ENCODE data around the gene RESP18.
"Not testable (repeated sequence)": the region's sequence is repeated elsewhere in the genome, so short reads cannot be mapped to it uniquely, and the experiment has no call there.

Gene RESP18

GRCh38 chr2:219312683-219313263 is 19.8 kb downstream of the RESP18 start:
- H2AFZ ChIP-seq (ENCODE audit: low read depth, low read length); H2BK120ac ChIP-seq (ENCODE audit: low read depth, low read length); H3K4me2 ChIP-seq (ENCODE audit: low read length, poor library complexity, severe bottlenecking); H3K79me1 ChIP-seq (replicated peaks; ENCODE audit: low read length, poor library complexity, severe bottlenecking); DNase-seq; H2AK5ac ChIP-seq (ENCODE audit: low read length, severe bottlenecking); H3K9ac ChIP-seq (ENCODE audit: low read length); H4K91ac ChIP-seq (ENCODE audit: low read length); H3K4ac ChIP-seq (ENCODE audit: low read depth in 1 of 2, low read length in 2 of 2); H3K9me3 ChIP-seq (ENCODE audit: control insufficient read depth, low read length); H3K4me3 ChIP-seq (ENCODE audit: insufficient read depth in 1 of 2, low read depth in 1 of 2, low read length in 2 of 2); H2BK12ac ChIP-seq (ENCODE audit: low read length in 2 of 2); H2BK15ac ChIP-seq (ENCODE audit: low read depth, poor library complexity, severe bottlenecking); H3K23ac ChIP-seq (ENCODE audit: low read length in 2 of 2); H3K14ac ChIP-seq (ENCODE audit: low read length in 2 of 2); H4K8ac ChIP-seq (ENCODE audit: low read length); H3K18ac ChIP-seq (ENCODE audit: low read depth in 1 of 2, low read length in 2 of 2); H3K27ac ChIP-seq (ENCODE audit: low read length, poor library complexity, severe bottlenecking); H2BK5ac ChIP-seq (ENCODE audit: low read depth, low read length, poor library complexity, severe bottlenecking); H3K36me3 ChIP-seq (ENCODE audit: control insufficient read depth in 1 of 2, insufficient read depth in 2 of 2, low read depth in 1 of 2, low read length in 2 of 2): not testable (repeated sequence)
- 93% methylated on average over 36 of the region's 49 CpGs for WGBS
- H3K27me3 ChIP-seq (ENCODE audit: control insufficient read depth in 1 of 2, insufficient read depth in 1 of 2, low read length in 2 of 2) = peaks cover 23 to 33% of the 10 kb centered on the region in 2 experiments
- H3K4me1 ChIP-seq (ENCODE audit: control insufficient read depth, insufficient read depth, low read depth, low read length) = peaks cover 13% of the 10 kb centered on the region

- Histone ChIP-seq H3K4me3 (ENCODE audit: insufficient read depth in 1 of 2, low read depth in 1 of 2, low read length in 2 of 2) (peak within 1 kb of the TSS in 1 of 2 experiments; percentile 63), H3K9me3 (ENCODE audit: control insufficient read depth, low read length) (no peaks in the 10 kb centered on the region), H3K4me2 (ENCODE audit: low read length, poor library complexity, severe bottlenecking) (peak within 1 kb of the TSS; percentile 53), H4K91ac (ENCODE audit: low read length) (no peak within 1 kb of the TSS), H2BK5ac (ENCODE audit: low read depth, low read length, poor library complexity, severe bottlenecking) (no peak within 1 kb of the TSS), H3K4ac (ENCODE audit: low read depth in 1 of 2, low read length in 2 of 2) (no peak within 1 kb of the TSS), H2BK12ac (ENCODE audit: low read length in 2 of 2) (no peak within 1 kb of the TSS), H3K23ac (ENCODE audit: low read length in 2 of 2) (peak within 1 kb of the TSS in 1 of 2 experiments; percentile 10), H3K27me3 (ENCODE audit: control insufficient read depth in 1 of 2, insufficient read depth in 1 of 2, low read length in 2 of 2) (peaks cover 39 to 41% of the 10 kb centered on the region in 2 experiments), H3K36me3 (ENCODE audit: control insufficient read depth in 1 of 2, insufficient read depth in 2 of 2, low read depth in 1 of 2, low read length in 2 of 2) (no peaks in the 10 kb centered on the region), H2AK5ac (ENCODE audit: low read length, severe bottlenecking) (no peak within 1 kb of the TSS), H3K4me1 (ENCODE audit: control insufficient read depth, insufficient read depth, low read depth, low read length) (peaks cover 13% of the 10 kb centered on the region), H2BK15ac (ENCODE audit: low read depth, poor library complexity, severe bottlenecking) (no peak within 1 kb of the TSS), H3K18ac (ENCODE audit: low read depth in 1 of 2, low read length in 2 of 2) (no peak within 1 kb of the TSS), H3K9ac (ENCODE audit: low read length) (peak within 1 kb of the TSS; percentile 38), H2BK120ac (ENCODE audit: low read depth, low read length) (no peak within 1 kb of the TSS), H3K14ac (ENCODE audit: low read length in 2 of 2) (no peak within 1 kb of the TSS), H3K27ac (ENCODE audit: low read length, poor library complexity, severe bottlenecking) (no peak within 1 kb of the TSS), H4K8ac (ENCODE audit: low read length) (no peak within 1 kb of the TSS), H3K79me1 (replicated peaks; ENCODE audit: low read length, poor library complexity, severe bottlenecking) (no peaks in the 10 kb centered on the region), H2AFZ (ENCODE audit: low read depth, low read length) (no peak within 1 kb of the TSS)
- 3% methylated on average over 31 of the region's 37 CpGs for WGBS
- DNase-seq = peak; percentile 14
Measured at GRCh38 chr2:219309278-219309677, 23.3 kb downstream of the RESP18 start, which contains the start of gene PTPRN. Gene PTPRN (minus strand): TSS chr2:219309401. CDS start chr2:219309332, 69 bp downstream.

GRCh38 chr2:219308142-219309101 is 24.1 kb downstream of the RESP18 start:
- Histone ChIP-seq H2BK15ac (ENCODE audit: low read depth, poor library complexity, severe bottlenecking) (no peak overlapping the region), H3K79me1 (replicated peaks; ENCODE audit: low read length, poor library complexity, severe bottlenecking) (no peaks in the 10 kb centered on the region), H3K4me2 (ENCODE audit: low read length, poor library complexity, severe bottlenecking) (peak overlapping the region; percentile 53), H2AFZ (ENCODE audit: low read depth, low read length) (no peak overlapping the region), H4K91ac (ENCODE audit: low read length) (no peak overlapping the region), H2BK120ac (ENCODE audit: low read depth, low read length) (no peak overlapping the region), H2AK5ac (ENCODE audit: low read length, severe bottlenecking) (no peak overlapping the region), H3K23ac (ENCODE audit: low read length in 2 of 2) (peak overlapping the region in 1 of 2 experiments; percentile 10), H3K14ac (ENCODE audit: low read length in 2 of 2) (no peak overlapping the region), H3K27me3 (ENCODE audit: control insufficient read depth in 1 of 2, insufficient read depth in 1 of 2, low read length in 2 of 2) (peaks cover 39 to 47% of the 10 kb centered on the region in 2 experiments), H3K9ac (ENCODE audit: low read length) (peak overlapping the region; percentile 38), H3K4me3 (ENCODE audit: insufficient read depth in 1 of 2, low read depth in 1 of 2, low read length in 2 of 2) (peak overlapping the region in 1 of 2 experiments; percentile 63), H3K4ac (ENCODE audit: low read depth in 1 of 2, low read length in 2 of 2) (no peak overlapping the region), H3K9me3 (ENCODE audit: control insufficient read depth, low read length) (no peaks in the 10 kb centered on the region), H3K36me3 (ENCODE audit: control insufficient read depth in 1 of 2, insufficient read depth in 2 of 2, low read depth in 1 of 2, low read length in 2 of 2) (no peaks in the 10 kb centered on the region), H3K27ac (ENCODE audit: low read length, poor library complexity, severe bottlenecking) (no peak overlapping the region), H2BK5ac (ENCODE audit: low read depth, low read length, poor library complexity, severe bottlenecking) (no peak overlapping the region), H2BK12ac (ENCODE audit: low read length in 2 of 2) (no peak overlapping the region), H3K4me1 (ENCODE audit: control insufficient read depth, insufficient read depth, low read depth, low read length) (peaks cover 13% of the 10 kb centered on the region), H4K8ac (ENCODE audit: low read length) (no peak overlapping the region), H3K18ac (ENCODE audit: low read depth in 1 of 2, low read length in 2 of 2) (no peak overlapping the region)
- DNase-seq = peak; percentile 72
- 1% methylated on average over 38 of the region's 45 CpGs for WGBS

GRCh38 chr2:219306047-219306446 is 26.5 kb downstream of the RESP18 start:
- DNase-seq = no peak
- Histone ChIP-seq H3K9me3 (ENCODE audit: control insufficient read depth, low read length) (no peaks in the 10 kb centered on the region), H3K4me2 (ENCODE audit: low read length, poor library complexity, severe bottlenecking) (no peak overlapping the region), H3K27ac (ENCODE audit: low read length, poor library complexity, severe bottlenecking) (no peak overlapping the region), H2AFZ (ENCODE audit: low read depth, low read length) (no peak overlapping the region), H3K27me3 (ENCODE audit: control insufficient read depth in 1 of 2, insufficient read depth in 1 of 2, low read length in 2 of 2) (peaks cover 63 to 70% of the 10 kb centered on the region in 2 experiments), H3K79me1 (replicated peaks; ENCODE audit: low read length, poor library complexity, severe bottlenecking) (no peaks in the 10 kb centered on the region), H3K18ac (ENCODE audit: low read depth in 1 of 2, low read length in 2 of 2) (no peak overlapping the region), H2BK12ac (ENCODE audit: low read length in 2 of 2) (no peak overlapping the region), H3K36me3 (ENCODE audit: control insufficient read depth in 1 of 2, insufficient read depth in 2 of 2, low read depth in 1 of 2, low read length in 2 of 2) (no peaks in the 10 kb centered on the region), H3K14ac (ENCODE audit: low read length in 2 of 2) (no peak overlapping the region), H3K9ac (ENCODE audit: low read length) (no peak overlapping the region), H2BK5ac (ENCODE audit: low read depth, low read length, poor library complexity, severe bottlenecking) (no peak overlapping the region), H2BK15ac (ENCODE audit: low read depth, poor library complexity, severe bottlenecking) (no peak overlapping the region), H3K4me1 (ENCODE audit: control insufficient read depth, insufficient read depth, low read depth, low read length) (peaks cover 13% of the 10 kb centered on the region), H2BK120ac (ENCODE audit: low read depth, low read length) (no peak overlapping the region), H4K8ac (ENCODE audit: low read length) (no peak overlapping the region), H2AK5ac (ENCODE audit: low read length, severe bottlenecking) (no peak overlapping the region), H3K4ac (ENCODE audit: low read depth in 1 of 2, low read length in 2 of 2) (no peak overlapping the region), H3K4me3 (ENCODE audit: insufficient read depth in 1 of 2, low read depth in 1 of 2, low read length in 2 of 2) (no peak overlapping the region), H4K91ac (ENCODE audit: low read length) (no peak overlapping the region), H3K23ac (ENCODE audit: low read length in 2 of 2) (no peak overlapping the region)
- WGBS = 70% methylated on average over 1 of the region's 1 CpG

All from mesenchymal stem cell (in vitro differentiated cells and primary cell).